WTC11 (cell line): ENCODE measurements around the gene LMTK2.

Source experiments
- CTCF ChIP-seq: fragments of 200-600 bp; IDR thresholded peaks from 2 replicates; pipeline ENCODE4 v1.8.0; 2022; ENCODE audit warnings: antibody characterized with exemption
- GABPB1 ChIP-seq: sonication (generic); formaldehyde crosslinking; IDR thresholded peaks from 2 replicates; pipeline ENCODE4 v1.8.1; 2023; ENCODE audit warnings: mild to moderate bottlenecking, missing genetic modification reagents
- NFYB ChIP-seq: sonication (generic); formaldehyde crosslinking; conservative IDR thresholded peaks from 2 replicates; pipeline ENCODE4 v1.8.0; 2022; ENCODE audit warnings: low read depth, missing genetic modification reagents
- TEAD4 ChIP-seq: sonication (generic); formaldehyde crosslinking; IDR thresholded peaks from 2 replicates; pipeline ENCODE4 v1.8.0; 2022; ENCODE audit warnings: mild to moderate bottlenecking, missing genetic modification reagents
- USF2 ChIP-seq: sonication (generic); formaldehyde crosslinking; IDR thresholded peaks from 2 replicates; pipeline ENCODE4 v1.8.1; 2023; ENCODE audit warnings: mild to moderate bottlenecking, missing genetic modification reagents, moderate library complexity
- ZNF416 ChIP-seq: fragments of 250-450 bp; sonication (Bioruptor Pico); IDR thresholded peaks from 2 replicates; pipeline ENCODE4 v1.9.0; 2021; ENCODE audit warnings: mild to moderate bottlenecking, inconsistent platforms

- TF ChIP-seq CTCF: no peak
- TF ChIP-seq ZNF416 (CRISPR knock-in tag): no peak
- TF ChIP-seq NFYB: no peak
- TF ChIP-seq GABPB1: no peak
- TF ChIP-seq USF2 (CRISPR knock-in tag): no peak
- TF ChIP-seq TEAD4 (CRISPR knock-in tag): no peak
Measured at GRCh38 chr7:98133181-98133580, 26.5 kb downstream of the LMTK2 start.
